Astrocyte (in vitro differentiated cells and primary cell): Measurements from ENCODE around the gene TBC1D2B.

Experiments
- EZH2 ChIP-seq: IDR thresholded peaks from 2 replicates; pipeline ENCODE4 v1.6.1; 2012; ENCODE audit warnings: mild to moderate bottlenecking, low read length, inconsistent platforms; ENCODE audit not compliant: insufficient read depth
- TF ChIP-seq, protein P1 (sequence below): IDR thresholded peaks from 2 replicates; pipeline ENCODE4 v1.5.1; 2011; ENCODE audit warnings: low read depth, mild to moderate bottlenecking, inconsistent platforms, low read length, moderate library complexity; ENCODE audit not compliant: insufficient read depth

DNA sequence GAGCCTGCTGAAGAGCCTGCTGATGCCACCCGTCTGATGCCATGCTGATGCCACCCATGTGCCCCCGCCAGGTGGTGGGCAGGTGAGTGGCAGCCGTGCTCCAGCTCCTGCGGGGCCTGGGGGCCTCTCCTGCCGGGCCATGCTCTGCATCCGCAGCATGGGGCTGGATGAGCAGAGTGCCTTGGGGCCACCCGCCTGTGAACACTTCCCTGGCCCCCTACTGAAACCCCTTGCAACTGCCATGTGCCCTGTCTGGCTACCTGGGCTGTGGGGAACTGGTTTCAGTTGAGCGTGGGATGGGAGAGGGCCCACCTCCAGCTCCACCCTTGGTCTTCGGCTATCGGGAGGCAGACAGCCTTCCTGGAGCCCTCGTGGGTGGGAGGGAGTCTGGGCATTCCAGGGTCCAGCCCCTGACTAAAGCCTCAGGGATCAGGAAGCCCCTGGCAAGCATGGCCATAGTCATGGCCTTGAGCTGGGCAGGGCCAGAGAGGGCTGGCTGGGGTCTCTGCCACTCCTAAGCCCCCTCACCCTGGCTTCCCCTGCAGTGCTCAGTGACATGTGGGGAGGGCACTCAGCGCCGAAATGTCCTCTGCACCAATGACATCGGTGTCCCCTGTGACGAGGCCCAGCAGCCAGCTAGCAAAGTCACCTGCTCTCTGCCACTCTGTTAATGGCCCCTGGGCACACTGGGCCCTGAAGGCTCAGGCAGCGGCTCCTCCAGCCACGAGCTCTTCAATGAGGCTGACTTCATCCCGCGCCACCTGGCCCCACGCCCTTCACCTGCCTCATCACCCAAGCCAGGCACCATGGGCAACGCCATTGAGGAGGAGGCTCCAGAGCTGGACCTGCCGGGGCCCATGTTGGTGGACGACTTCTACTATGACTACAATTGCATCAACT is 92.2 kb downstream of the TBC1D2B start:
- TF ChIP-seq, protein P1, sequence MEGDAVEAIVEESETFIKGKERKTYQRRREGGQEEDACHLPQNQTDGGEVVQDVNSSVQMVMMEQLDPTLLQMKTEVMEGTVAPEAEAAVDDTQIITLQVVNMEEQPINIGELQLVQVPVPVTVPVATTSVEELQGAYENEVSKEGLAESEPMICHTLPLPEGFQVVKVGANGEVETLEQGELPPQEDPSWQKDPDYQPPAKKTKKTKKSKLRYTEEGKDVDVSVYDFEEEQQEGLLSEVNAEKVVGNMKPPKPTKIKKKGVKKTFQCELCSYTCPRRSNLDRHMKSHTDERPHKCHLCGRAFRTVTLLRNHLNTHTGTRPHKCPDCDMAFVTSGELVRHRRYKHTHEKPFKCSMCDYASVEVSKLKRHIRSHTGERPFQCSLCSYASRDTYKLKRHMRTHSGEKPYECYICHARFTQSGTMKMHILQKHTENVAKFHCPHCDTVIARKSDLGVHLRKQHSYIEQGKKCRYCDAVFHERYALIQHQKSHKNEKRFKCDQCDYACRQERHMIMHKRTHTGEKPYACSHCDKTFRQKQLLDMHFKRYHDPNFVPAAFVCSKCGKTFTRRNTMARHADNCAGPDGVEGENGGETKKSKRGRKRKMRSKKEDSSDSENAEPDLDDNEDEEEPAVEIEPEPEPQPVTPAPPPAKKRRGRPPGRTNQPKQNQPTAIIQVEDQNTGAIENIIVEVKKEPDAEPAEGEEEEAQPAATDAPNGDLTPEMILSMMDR: no peak
- no peak for TF ChIP-seq EZH2
